Measurements from ENCODE around the gene TMEM131L. TPM values are rescaled to one million over a fixed set of nuclear protein-coding genes. Genes with fewer than 3 reads are reported as not detected.
A peak's percentile ranks its signal among the peaks of the same experiment; 100 is the strongest.

The TMEM131L gene
- polyA plus RNA-seq, 1 donor (not counting 4 experiments of a cell fraction or from before 2014, with no cell fraction given), result 10.3 TPM

DNA sequence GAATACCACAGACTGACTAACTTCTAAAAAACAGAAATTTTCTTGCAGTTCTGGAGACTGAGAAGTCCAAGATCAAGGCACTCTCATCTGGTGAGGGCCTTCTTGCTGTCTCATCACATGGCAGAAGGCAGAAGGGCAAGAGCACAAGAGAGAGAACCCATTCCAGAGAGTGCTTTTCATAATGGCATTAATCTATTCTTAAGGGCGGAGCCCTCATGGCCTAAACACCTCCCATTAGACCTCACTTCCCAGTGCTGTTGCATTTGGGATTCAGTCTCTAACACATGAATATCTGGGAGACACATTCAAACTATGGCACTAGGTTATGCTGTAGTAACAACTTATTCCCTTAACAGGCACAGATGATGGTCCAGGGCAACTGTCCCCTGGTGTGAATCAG is 180.8 kb downstream of the TMEM131L start:
- dilution Hi-C loops (cut with MboI; ENCODE audit: extremely low pct_ligation_motif_present, low sequenced_read_pairs), result no loop called here
- no peak overlapping the region for H3K27ac ChIP-seq (ENCODE audit: control insufficient read depth, insufficient read depth, low read length)
- H3K9ac ChIP-seq (ENCODE audit: control insufficient read depth, extremely low read depth, insufficient read depth, low read length), result no peak overlapping the region
- H2AFZ ChIP-seq (ENCODE audit: control insufficient read depth, low read length), result no peak overlapping the region
- H3K4me3 ChIP-seq (ENCODE audit: control insufficient read depth in 2 of 3, extremely low read depth in 1 of 3, insufficient read depth in 2 of 3, low read depth in 1 of 3, low read length in 3 of 3), result no peak overlapping the region
- no peaks in the 10 kb centered on the region for H3K9me1 ChIP-seq (ENCODE audit: control insufficient read depth, extremely low read depth, insufficient read depth, low read length)
- FAIRE-seq, result peak; percentile 29
- no peaks in the 10 kb centered on the region for H4K20me1 ChIP-seq (ENCODE audit: control insufficient read depth, extremely low read depth, insufficient read depth, low read length)
- H3K27me3 ChIP-seq (ENCODE audit: control insufficient read depth, extremely low read depth, insufficient read depth, low read length), result no peaks in the 10 kb centered on the region
- peaks cover 2% of the 10 kb centered on the region for H3K9me3 ChIP-seq (ENCODE audit: control insufficient read depth, low read depth, low read length)
- TF ChIP-seq EZH2 (IDR thresholded peaks at IDR 0.05; ENCODE audit: low read length), result no peak
- TF ChIP-seq, protein P1, sequence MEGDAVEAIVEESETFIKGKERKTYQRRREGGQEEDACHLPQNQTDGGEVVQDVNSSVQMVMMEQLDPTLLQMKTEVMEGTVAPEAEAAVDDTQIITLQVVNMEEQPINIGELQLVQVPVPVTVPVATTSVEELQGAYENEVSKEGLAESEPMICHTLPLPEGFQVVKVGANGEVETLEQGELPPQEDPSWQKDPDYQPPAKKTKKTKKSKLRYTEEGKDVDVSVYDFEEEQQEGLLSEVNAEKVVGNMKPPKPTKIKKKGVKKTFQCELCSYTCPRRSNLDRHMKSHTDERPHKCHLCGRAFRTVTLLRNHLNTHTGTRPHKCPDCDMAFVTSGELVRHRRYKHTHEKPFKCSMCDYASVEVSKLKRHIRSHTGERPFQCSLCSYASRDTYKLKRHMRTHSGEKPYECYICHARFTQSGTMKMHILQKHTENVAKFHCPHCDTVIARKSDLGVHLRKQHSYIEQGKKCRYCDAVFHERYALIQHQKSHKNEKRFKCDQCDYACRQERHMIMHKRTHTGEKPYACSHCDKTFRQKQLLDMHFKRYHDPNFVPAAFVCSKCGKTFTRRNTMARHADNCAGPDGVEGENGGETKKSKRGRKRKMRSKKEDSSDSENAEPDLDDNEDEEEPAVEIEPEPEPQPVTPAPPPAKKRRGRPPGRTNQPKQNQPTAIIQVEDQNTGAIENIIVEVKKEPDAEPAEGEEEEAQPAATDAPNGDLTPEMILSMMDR (optimal IDR thresholded peaks at IDR 0.05 in 1 of 3, IDR thresholded peaks at IDR 0.05 in 1 of 3, conservative IDR thresholded peaks at IDR 0.05 in 1 of 3; ENCODE audit: extremely low read depth in 1 of 3, insufficient read depth in 2 of 3, low read length in 3 of 3), result no peak
- H3K79me2 ChIP-seq (ENCODE audit: control insufficient read depth, insufficient read depth, low read length), result no peaks in the 10 kb centered on the region
- no peak overlapping the region for H3K4me2 ChIP-seq (ENCODE audit: control insufficient read depth, extremely low read depth, insufficient read depth, low read depth, low read length)
- DNase-seq (ENCODE audit: low read depth, low spot score), result no peak
- H3K4me1 ChIP-seq (ENCODE audit: control insufficient read depth, extremely low read depth, insufficient read depth, low read length), result peaks cover 11% of the 10 kb centered on the region
- H3K36me3 ChIP-seq (ENCODE audit: control insufficient read depth in 2 of 2, extremely low read depth in 1 of 2, insufficient read depth in 2 of 2, low read length in 2 of 2), result no peaks in the 10 kb centered on the region

DNA sequence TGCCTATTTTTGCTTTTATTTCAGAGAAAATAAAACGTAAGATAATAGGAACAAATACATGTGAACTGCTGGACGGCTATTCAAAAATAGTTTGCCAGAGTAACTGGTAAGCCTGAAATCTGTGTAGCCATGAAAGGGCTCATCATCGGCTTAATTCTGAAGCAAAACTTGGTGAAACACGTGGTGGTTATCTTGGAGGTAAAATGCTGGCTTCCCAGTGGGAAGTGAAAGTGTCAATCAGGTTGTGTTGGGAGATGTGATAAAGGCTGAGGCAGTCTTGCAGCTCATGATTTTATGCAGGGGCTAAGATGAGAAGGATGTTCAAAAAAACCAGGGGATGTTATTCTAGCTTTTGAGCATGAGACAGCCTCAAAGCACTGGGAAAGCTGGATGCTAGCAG is 181.8 kb downstream of the TMEM131L start:
- no peaks in the 10 kb centered on the region for H3K79me2 ChIP-seq (ENCODE audit: control insufficient read depth, insufficient read depth, low read length)
- no peak overlapping the region for H3K27ac ChIP-seq (ENCODE audit: control insufficient read depth, insufficient read depth, low read length)
- H4K20me1 ChIP-seq (ENCODE audit: control insufficient read depth, extremely low read depth, insufficient read depth, low read length), result no peaks in the 10 kb centered on the region
- dilution Hi-C loops (cut with MboI; ENCODE audit: extremely low pct_ligation_motif_present, low sequenced_read_pairs), result no loop called here
- H3K9ac ChIP-seq (ENCODE audit: control insufficient read depth, extremely low read depth, insufficient read depth, low read length), result no peak overlapping the region
- H3K4me1 ChIP-seq (ENCODE audit: control insufficient read depth, extremely low read depth, insufficient read depth, low read length), result peaks cover 11% of the 10 kb centered on the region
- no peak for DNase-seq (ENCODE audit: low read depth, low spot score)
- H2AFZ ChIP-seq (ENCODE audit: control insufficient read depth, low read length), result no peak overlapping the region
- no peak overlapping the region for H3K4me3 ChIP-seq (ENCODE audit: control insufficient read depth in 2 of 3, extremely low read depth in 1 of 3, insufficient read depth in 2 of 3, low read depth in 1 of 3, low read length in 3 of 3)
- no peak for FAIRE-seq
- no peaks in the 10 kb centered on the region for H3K27me3 ChIP-seq (ENCODE audit: control insufficient read depth, extremely low read depth, insufficient read depth, low read length)
- peaks cover 2% of the 10 kb centered on the region for H3K9me3 ChIP-seq (ENCODE audit: control insufficient read depth, low read depth, low read length)
- H3K4me2 ChIP-seq (ENCODE audit: control insufficient read depth, extremely low read depth, insufficient read depth, low read depth, low read length), result no peak overlapping the region
- H3K36me3 ChIP-seq (ENCODE audit: control insufficient read depth in 2 of 2, extremely low read depth in 1 of 2, insufficient read depth in 2 of 2, low read length in 2 of 2), result no peaks in the 10 kb centered on the region
- no peak for TF ChIP-seq EZH2 (IDR thresholded peaks at IDR 0.05; ENCODE audit: low read length)
- TF ChIP-seq, protein P1 (optimal IDR thresholded peaks at IDR 0.05 in 1 of 3, IDR thresholded peaks at IDR 0.05 in 1 of 3, conservative IDR thresholded peaks at IDR 0.05 in 1 of 3; ENCODE audit: extremely low read depth in 1 of 3, insufficient read depth in 2 of 3, low read length in 3 of 3), result no peak
- H3K9me1 ChIP-seq (ENCODE audit: control insufficient read depth, extremely low read depth, insufficient read depth, low read length), result no peaks in the 10 kb centered on the region

Data from keratinocyte (primary cell).